Large intestine (tissue), 3 donors: ENCODE measurements around the gene KIAA2012. TPM values are rescaled to one million over a fixed set of nuclear protein-coding genes. Genes with fewer than 3 reads are reported as not detected.

ENCODE experiments used
- DNase-seq, 2 donors: peaks; one replicate each; pipeline versions ENCODE4 v3.0.0 to v3.0.0-alpha.2; 2013
- H3K27ac ChIP-seq: one replicate; pipeline ENCODE4 v1.5.1; 2013; ENCODE audit warnings: low read length
- H3K27me3 ChIP-seq: 2 replicates; pipeline ENCODE4 v1.6.1; 2013; ENCODE audit warnings: low read length; ENCODE audit not compliant: control insufficient read depth, insufficient read depth
- H3K36me3 ChIP-seq: 2 replicates; pipeline ENCODE4 v1.6.1; 2013; ENCODE audit warnings: low read length; ENCODE audit not compliant: control insufficient read depth, insufficient read depth
- H3K4me1 ChIP-seq: one replicate; pipeline ENCODE4 v1.6.1; 2013; ENCODE audit warnings: low read length; ENCODE audit not compliant: control insufficient read depth, insufficient read depth
- H3K4me3 ChIP-seq: one replicate; pipeline ENCODE4 v1.5.1; 2013; ENCODE audit warnings: low read length
- H3K9me3 ChIP-seq: one replicate; pipeline ENCODE4 v1.6.1; 2013; ENCODE audit warnings: mild to moderate bottlenecking, low read depth, low read length, moderate library complexity; ENCODE audit not compliant: control insufficient read depth
- WGBS: methylation state at CpG from one replicate; pipeline ENCODE4 v1.1.5; 2013; ENCODE audit warnings: low lambda C conversion rate; ENCODE audit not compliant: insufficient coverage; 5-methylcytosine and 5-hydroxymethylcytosine counted together
- polyA plus RNA-seq: library from polyadenylated mRNA; unstranded; fragments of 120-200 nt; gene quantifications from one replicate; pipeline ENCODE4 v1.2.1, GENCODE V29; 2013

The KIAA2012 gene
- polyA plus RNA-seq, 1 donor = 0.28 TPM

- Histone ChIP-seq H3K9me3 (no peaks in the 10 kb centered on the region), H3K4me3 (no peak overlapping the region), H3K27ac (no peak overlapping the region), H3K4me1 (no peaks in the 10 kb centered on the region), H3K27me3 (no peaks in the 10 kb centered on the region), H3K36me3 (no peaks in the 10 kb centered on the region)
- no peak for DNase-seq
- no CpG with 5 or more reads among the region's 3 CpGs for WGBS
Observed at GRCh38 chr2:202101026-202101579, 28.0 kb downstream of the KIAA2012 start.

- no peaks in the 10 kb centered on the region for H3K36me3 ChIP-seq
- H3K9me3 ChIP-seq = no peaks in the 10 kb centered on the region
- H3K27me3 ChIP-seq = no peaks in the 10 kb centered on the region
- no peak overlapping the region for H3K27ac ChIP-seq
- H3K4me1 ChIP-seq = no peaks in the 10 kb centered on the region
- H3K4me3 ChIP-seq = no peak overlapping the region
- WGBS = 100% methylated on average over 1 of the region's 4 CpGs
- DNase-seq = no peak
Observed at GRCh38 chr2:202102425-202103000, 29.5 kb downstream of the KIAA2012 start.

GRCh38 chr2:202104286-202104870 is 31.3 kb downstream of the KIAA2012 start:
- H3K27ac ChIP-seq = no peak overlapping the region
- no peaks in the 10 kb centered on the region for H3K4me1 ChIP-seq
- H3K4me3 ChIP-seq = no peak overlapping the region
- no peaks in the 10 kb centered on the region for H3K27me3 ChIP-seq
- whole genome bisulfite sequencing = no CpG with 5 or more reads among the region's 2 CpGs
- peak in 1 of 2 donors; percentile 39 for DNase-seq
- H3K36me3 ChIP-seq = no peaks in the 10 kb centered on the region
- H3K9me3 ChIP-seq = no peaks in the 10 kb centered on the region

GRCh38 chr2:202105025-202105424 is 32.0 kb downstream of the KIAA2012 start:
- DNase-seq = no peak
- no peak overlapping the region for H3K4me3 ChIP-seq
- no peak overlapping the region for H3K27ac ChIP-seq

GRCh38 chr2:202108345-202108744 is 35.3 kb downstream of the KIAA2012 start:
- Histone ChIP-seq H3K27ac (no peak overlapping the region), H3K27me3 (no peaks in the 10 kb centered on the region), H3K9me3 (no peaks in the 10 kb centered on the region), H3K36me3 (no peaks in the 10 kb centered on the region), H3K4me1 (no peaks in the 10 kb centered on the region), H3K4me3 (no peak overlapping the region)
- DNase-seq = no peak
- 100% methylated on average over 2 of the region's 3 CpGs for WGBS

More at GRCh38 chr2:202105025-202105424, 32.0 kb downstream of the KIAA2012 start:
- H3K9me3 ChIP-seq = no peaks in the 10 kb centered on the region
- no peaks in the 10 kb centered on the region for H3K36me3 ChIP-seq
- no peaks in the 10 kb centered on the region for H3K27me3 ChIP-seq
- no peaks in the 10 kb centered on the region for H3K4me1 ChIP-seq

GRCh38 chr2:202109139-202109736 is 36.2 kb downstream of the KIAA2012 start:
- Histone ChIP-seq H3K27ac (no peak overlapping the region), H3K4me1 (no peaks in the 10 kb centered on the region)

GRCh38 chr2:202109737-202110184 is 36.7 kb downstream of the KIAA2012 start:
- Histone ChIP-seq H3K4me1 (no peaks in the 10 kb centered on the region), H3K27me3 (no peaks in the 10 kb centered on the region), H3K27ac (no peak overlapping the region), H3K36me3 (no peaks in the 10 kb centered on the region), H3K9me3 (no peaks in the 10 kb centered on the region), H3K4me3 (no peak overlapping the region)
- no peak for DNase-seq
- no CpG with 5 or more reads among the region's 5 CpGs for WGBS

More at GRCh38 chr2:202109139-202109736, 36.2 kb downstream of the KIAA2012 start:
- 60% methylated on average over 2 of the region's 6 CpGs for WGBS
- H3K9me3 ChIP-seq = no peaks in the 10 kb centered on the region
- no peak overlapping the region for H3K4me3 ChIP-seq
- no peaks in the 10 kb centered on the region for H3K36me3 ChIP-seq
- H3K27me3 ChIP-seq = no peaks in the 10 kb centered on the region
- DNase-seq = no peak

GRCh38 chr2:202110491-202110890 is 37.4 kb downstream of the KIAA2012 start:
- Histone ChIP-seq H3K4me3 (no peak overlapping the region), H3K4me1 (no peaks in the 10 kb centered on the region), H3K36me3 (no peaks in the 10 kb centered on the region), H3K27me3 (no peaks in the 10 kb centered on the region), H3K27ac (no peak overlapping the region), H3K9me3 (no peaks in the 10 kb centered on the region)
- WGBS = 80% methylated on average over 1 of the region's 1 CpG
- DNase-seq = no peak

- Histone ChIP-seq H3K9me3 (no peaks in the 10 kb centered on the region), H3K27me3 (no peaks in the 10 kb centered on the region), H3K4me3 (no peak overlapping the region), H3K4me1 (no peaks in the 10 kb centered on the region), H3K27ac (no peak overlapping the region), H3K36me3 (no peaks in the 10 kb centered on the region)
- no peak for DNase-seq
- WGBS = 20% methylated on average over 1 of the region's 7 CpGs
Observed at GRCh38 chr2:202112041-202112440, 39.0 kb downstream of the KIAA2012 start.

- no peak for DNase-seq
- Histone ChIP-seq H3K4me3 (no peak overlapping the region), H3K27me3 (no peaks in the 10 kb centered on the region), H3K27ac (no peak overlapping the region), H3K36me3 (no peaks in the 10 kb centered on the region), H3K9me3 (no peaks in the 10 kb centered on the region), H3K4me1 (no peaks in the 10 kb centered on the region)
- WGBS = no CpG with 5 or more reads among the region's 6 CpGs
Observed at GRCh38 chr2:202113571-202114142, 40.6 kb downstream of the KIAA2012 start.
